ENCODE measurements around the gene FMN1.

The FMN1 gene

GRCh38 chr15:33119865-33120264 lies 74.6 kb downstream of the FMN1 start:
- H3K27me3 ChIP-seq (ENCODE audit: control insufficient read depth, low read length): no peaks in the 10 kb centered on the region
- no peak overlapping the region for H3K4me3 ChIP-seq (ENCODE audit: low read length)
- no peaks in the 10 kb centered on the region for H3K4me1 ChIP-seq (ENCODE audit: control insufficient read depth, low read length)
- no peaks in the 10 kb centered on the region for H3K79me2 ChIP-seq (ENCODE audit: control insufficient read depth, low read length)
- H3K36me3 ChIP-seq (ENCODE audit: control insufficient read depth, low read length): no peaks in the 10 kb centered on the region
- no peaks in the 10 kb centered on the region for H3F3A ChIP-seq (ENCODE audit: control insufficient read depth, insufficient read depth)
- H4K20me1 ChIP-seq (ENCODE audit: control insufficient read depth, insufficient read depth, low read depth, low read length): no peaks in the 10 kb centered on the region
- H3K4me2 ChIP-seq (ENCODE audit: low read length): no peak overlapping the region
- no peak overlapping the region for H3K27ac ChIP-seq (ENCODE audit: low read depth, low read length)
- H3K9me2 ChIP-seq (replicated peaks; ENCODE audit: control insufficient read depth, low read length): no peaks in the 10 kb centered on the region
- TF ChIP-seq EZH2phosphoT487 (IDR thresholded peaks at IDR 0.05; ENCODE audit: borderline replicate concordance, low read length): no peak
- no peak for TF ChIP-seq CTCF (IDR thresholded peaks at IDR 0.05; ENCODE audit: low read depth, low read length, poor library complexity, severe bottlenecking)
- no peaks in the 10 kb centered on the region for H3K9me3 ChIP-seq (ENCODE audit: control insufficient read depth, insufficient read depth, low read length)

GRCh38 chr15:33119273-33119672 lies 75.2 kb downstream of the FMN1 start:
- no peak overlapping the region for H3K4me3 ChIP-seq (ENCODE audit: low read length)
- no peaks in the 10 kb centered on the region for H3K4me1 ChIP-seq (ENCODE audit: control insufficient read depth, low read length)
- TF ChIP-seq EZH2phosphoT487 (IDR thresholded peaks at IDR 0.05; ENCODE audit: borderline replicate concordance, low read length) (no peak), CTCF (IDR thresholded peaks at IDR 0.05; ENCODE audit: low read depth, low read length, poor library complexity, severe bottlenecking) (no peak)
- no peaks in the 10 kb centered on the region for H3K79me2 ChIP-seq (ENCODE audit: control insufficient read depth, low read length)
- no peaks in the 10 kb centered on the region for H3F3A ChIP-seq (ENCODE audit: control insufficient read depth, insufficient read depth)
- no peaks in the 10 kb centered on the region for H3K36me3 ChIP-seq (ENCODE audit: control insufficient read depth, low read length)
- H3K27me3 ChIP-seq (ENCODE audit: control insufficient read depth, low read length): no peaks in the 10 kb centered on the region
- H3K4me2 ChIP-seq (ENCODE audit: low read length): no peak overlapping the region
- H4K20me1 ChIP-seq (ENCODE audit: control insufficient read depth, insufficient read depth, low read depth, low read length): no peaks in the 10 kb centered on the region
- no peaks in the 10 kb centered on the region for H3K9me3 ChIP-seq (ENCODE audit: control insufficient read depth, insufficient read depth, low read length)
- H3K9me2 ChIP-seq (replicated peaks; ENCODE audit: control insufficient read depth, low read length): no peaks in the 10 kb centered on the region
- H3K27ac ChIP-seq (ENCODE audit: low read depth, low read length): no peak overlapping the region

- Histone ChIP-seq H3K27ac (ENCODE audit: low read depth, low read length) (no peak overlapping the region), H3K4me1 (ENCODE audit: control insufficient read depth, low read length) (no peaks in the 10 kb centered on the region), H3K9me2 (replicated peaks; ENCODE audit: control insufficient read depth, low read length) (no peaks in the 10 kb centered on the region), H3K79me2 (ENCODE audit: control insufficient read depth, low read length) (no peaks in the 10 kb centered on the region), H4K20me1 (ENCODE audit: control insufficient read depth, insufficient read depth, low read depth, low read length) (no peaks in the 10 kb centered on the region), H3F3A (ENCODE audit: control insufficient read depth, insufficient read depth) (no peaks in the 10 kb centered on the region), H3K4me3 (ENCODE audit: low read length) (no peak overlapping the region), H3K36me3 (ENCODE audit: control insufficient read depth, low read length) (no peaks in the 10 kb centered on the region), H3K27me3 (ENCODE audit: control insufficient read depth, low read length) (no peaks in the 10 kb centered on the region), H3K4me2 (ENCODE audit: low read length) (no peak overlapping the region), H3K9me3 (ENCODE audit: control insufficient read depth, insufficient read depth, low read length) (no peaks in the 10 kb centered on the region)
- no peak for TF ChIP-seq CTCF (IDR thresholded peaks at IDR 0.05; ENCODE audit: low read depth, low read length, poor library complexity, severe bottlenecking)
- TF ChIP-seq EZH2phosphoT487 (IDR thresholded peaks at IDR 0.05; ENCODE audit: borderline replicate concordance, low read length): no peak
Observed at GRCh38 chr15:33116198-33116597, 78.3 kb downstream of the FMN1 start.

All from DOHH2 (cell line).